ENCODE data around the gene LAMA2.

Gene LAMA2

GRCh38 chr6:129280749-129281148 lies 397.8 kb downstream of the LAMA2 start:
- no peak for TF ChIP-seq GATA3 (IDR thresholded peaks at IDR 0.05; ENCODE audit: low read depth, low read length)
- TF ChIP-seq GATA2 (IDR thresholded peaks at IDR 0.05; ENCODE audit: low read depth, low read length): no peak

GRCh38 chr6:129281168-129281796 lies 398.3 kb downstream of the LAMA2 start:
- no peak for TF ChIP-seq GATA3 (IDR thresholded peaks at IDR 0.05; ENCODE audit: low read depth, low read length)
- no peak for TF ChIP-seq GATA2 (IDR thresholded peaks at IDR 0.05; ENCODE audit: low read depth, low read length)

GRCh38 chr6:129282019-129282418 lies 399.1 kb downstream of the LAMA2 start:
- TF ChIP-seq GATA2 (IDR thresholded peaks at IDR 0.05; ENCODE audit: low read depth, low read length): no peak
- no peak for TF ChIP-seq GATA3 (IDR thresholded peaks at IDR 0.05; ENCODE audit: low read depth, low read length)

- TF ChIP-seq GATA3 (IDR thresholded peaks at IDR 0.05; ENCODE audit: low read depth, low read length) (no peak), GATA2 (IDR thresholded peaks at IDR 0.05; ENCODE audit: low read depth, low read length) (no peak)
Measured at GRCh38 chr6:129284225-129284624, 401.3 kb downstream of the LAMA2 start.

- TF ChIP-seq GATA3 (IDR thresholded peaks at IDR 0.05; ENCODE audit: low read depth, low read length) (no peak), GATA2 (IDR thresholded peaks at IDR 0.05; ENCODE audit: low read depth, low read length) (no peak)
Measured at GRCh38 chr6:129287231-129288177, 404.6 kb downstream of the LAMA2 start.

GRCh38 chr6:129289442-129289841 lies 406.5 kb downstream of the LAMA2 start:
- no peak for TF ChIP-seq GATA2 (IDR thresholded peaks at IDR 0.05; ENCODE audit: low read depth, low read length)
- no peak for TF ChIP-seq GATA3 (IDR thresholded peaks at IDR 0.05; ENCODE audit: low read depth, low read length)

- TF ChIP-seq GATA3 (IDR thresholded peaks at IDR 0.05; ENCODE audit: low read depth, low read length) (no peak), GATA2 (IDR thresholded peaks at IDR 0.05; ENCODE audit: low read depth, low read length) (no peak)
Measured at GRCh38 chr6:129292836-129293235, 409.9 kb downstream of the LAMA2 start.

- TF ChIP-seq GATA2 (IDR thresholded peaks at IDR 0.05; ENCODE audit: low read depth, low read length) (no peak), GATA3 (IDR thresholded peaks at IDR 0.05; ENCODE audit: low read depth, low read length) (no peak)
Measured at GRCh38 chr6:129297592-129297991, 414.7 kb downstream of the LAMA2 start.

- TF ChIP-seq GATA2 (IDR thresholded peaks at IDR 0.05; ENCODE audit: low read depth, low read length): no peak
- TF ChIP-seq GATA3 (IDR thresholded peaks at IDR 0.05; ENCODE audit: low read depth, low read length): no peak
Measured at GRCh38 chr6:129302671-129303070, 419.7 kb downstream of the LAMA2 start.

- TF ChIP-seq GATA3 (IDR thresholded peaks at IDR 0.05; ENCODE audit: low read depth, low read length) (no peak), GATA2 (IDR thresholded peaks at IDR 0.05; ENCODE audit: low read depth, low read length) (no peak)
Measured at GRCh38 chr6:129306826-129307225, 423.9 kb downstream of the LAMA2 start.

GRCh38 chr6:129307845-129308244 lies 424.9 kb downstream of the LAMA2 start:
- TF ChIP-seq GATA3 (IDR thresholded peaks at IDR 0.05; ENCODE audit: low read depth, low read length) (no peak), GATA2 (IDR thresholded peaks at IDR 0.05; ENCODE audit: low read depth, low read length) (no peak)

- no peak for TF ChIP-seq GATA2 (IDR thresholded peaks at IDR 0.05; ENCODE audit: low read depth, low read length)
- no peak for TF ChIP-seq GATA3 (IDR thresholded peaks at IDR 0.05; ENCODE audit: low read depth, low read length)
Measured at GRCh38 chr6:129309154-129309553, 426.2 kb downstream of the LAMA2 start.

- TF ChIP-seq GATA3 (IDR thresholded peaks at IDR 0.05; ENCODE audit: low read depth, low read length): no peak
- no peak for TF ChIP-seq GATA2 (IDR thresholded peaks at IDR 0.05; ENCODE audit: low read depth, low read length)
Measured at GRCh38 chr6:129312880-129313279, 429.9 kb downstream of the LAMA2 start.

GRCh38 chr6:129314575-129314974 lies 431.6 kb downstream of the LAMA2 start:
- TF ChIP-seq GATA2 (IDR thresholded peaks at IDR 0.05; ENCODE audit: low read depth, low read length) (no peak), GATA3 (IDR thresholded peaks at IDR 0.05; ENCODE audit: low read depth, low read length) (no peak)

All from SH-SY5Y (cell line).